ENCODE measurements around the gene SCAMP3.

DNA sequence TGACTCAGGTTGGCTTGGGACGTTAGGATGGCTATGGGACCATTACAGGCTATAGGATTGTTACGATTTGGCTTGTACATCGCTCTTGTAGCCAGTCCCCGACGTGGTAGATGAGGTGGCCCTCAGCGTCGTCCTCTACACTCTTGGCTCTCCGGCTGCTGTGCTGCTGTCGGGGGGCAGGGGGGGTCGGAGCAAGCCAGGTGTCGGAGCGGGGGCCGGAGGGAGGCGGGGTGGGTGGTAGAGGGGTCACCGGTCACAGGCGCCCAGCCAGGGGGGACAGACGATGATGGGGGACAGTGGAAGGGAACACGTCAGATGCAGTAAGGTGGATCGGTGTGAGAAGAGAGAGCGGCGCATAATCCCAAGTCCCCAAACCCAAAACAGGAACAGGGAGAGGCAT, 6.5 kb upstream of the SCAMP3 start:
- TF ChIP-seq, protein P1, sequence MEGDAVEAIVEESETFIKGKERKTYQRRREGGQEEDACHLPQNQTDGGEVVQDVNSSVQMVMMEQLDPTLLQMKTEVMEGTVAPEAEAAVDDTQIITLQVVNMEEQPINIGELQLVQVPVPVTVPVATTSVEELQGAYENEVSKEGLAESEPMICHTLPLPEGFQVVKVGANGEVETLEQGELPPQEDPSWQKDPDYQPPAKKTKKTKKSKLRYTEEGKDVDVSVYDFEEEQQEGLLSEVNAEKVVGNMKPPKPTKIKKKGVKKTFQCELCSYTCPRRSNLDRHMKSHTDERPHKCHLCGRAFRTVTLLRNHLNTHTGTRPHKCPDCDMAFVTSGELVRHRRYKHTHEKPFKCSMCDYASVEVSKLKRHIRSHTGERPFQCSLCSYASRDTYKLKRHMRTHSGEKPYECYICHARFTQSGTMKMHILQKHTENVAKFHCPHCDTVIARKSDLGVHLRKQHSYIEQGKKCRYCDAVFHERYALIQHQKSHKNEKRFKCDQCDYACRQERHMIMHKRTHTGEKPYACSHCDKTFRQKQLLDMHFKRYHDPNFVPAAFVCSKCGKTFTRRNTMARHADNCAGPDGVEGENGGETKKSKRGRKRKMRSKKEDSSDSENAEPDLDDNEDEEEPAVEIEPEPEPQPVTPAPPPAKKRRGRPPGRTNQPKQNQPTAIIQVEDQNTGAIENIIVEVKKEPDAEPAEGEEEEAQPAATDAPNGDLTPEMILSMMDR (IDR thresholded peaks at IDR 0.05): no peak
- TF ChIP-seq POLR2A (IDR thresholded peaks at IDR 0.05): no peak

All from uterus (tissue), 2 donors.